ENCODE data around the gene COL4A2. TPM values are rescaled to one million over a fixed set of nuclear protein-coding genes. Genes with fewer than 3 reads are reported as not detected.

Gene COL4A2
- total RNA-seq, 4 donors from 2014 or later: 655 to 1,231 (median 912) TPM

DNA sequence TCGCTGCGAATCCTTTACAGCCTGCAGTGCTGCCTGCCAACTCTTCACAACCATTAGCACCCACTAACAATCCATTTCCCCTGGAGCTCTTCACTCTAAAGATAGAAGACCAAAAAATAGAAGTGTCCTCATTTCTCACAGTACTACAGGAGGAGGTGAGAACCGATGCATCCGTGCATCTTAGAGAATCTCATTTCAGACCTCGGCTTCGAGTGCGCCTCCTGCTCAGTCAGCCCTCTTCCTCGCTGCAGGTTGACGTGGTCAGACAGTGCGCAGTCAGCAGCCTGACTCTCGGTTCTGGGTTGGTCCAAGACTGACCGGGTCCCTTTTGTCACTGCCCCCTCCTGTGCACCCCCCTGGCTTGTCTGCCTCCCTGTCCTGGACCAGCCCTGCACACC lies 169.1 kb downstream of the COL4A2 start:
- TF ChIP-seq, protein P1, sequence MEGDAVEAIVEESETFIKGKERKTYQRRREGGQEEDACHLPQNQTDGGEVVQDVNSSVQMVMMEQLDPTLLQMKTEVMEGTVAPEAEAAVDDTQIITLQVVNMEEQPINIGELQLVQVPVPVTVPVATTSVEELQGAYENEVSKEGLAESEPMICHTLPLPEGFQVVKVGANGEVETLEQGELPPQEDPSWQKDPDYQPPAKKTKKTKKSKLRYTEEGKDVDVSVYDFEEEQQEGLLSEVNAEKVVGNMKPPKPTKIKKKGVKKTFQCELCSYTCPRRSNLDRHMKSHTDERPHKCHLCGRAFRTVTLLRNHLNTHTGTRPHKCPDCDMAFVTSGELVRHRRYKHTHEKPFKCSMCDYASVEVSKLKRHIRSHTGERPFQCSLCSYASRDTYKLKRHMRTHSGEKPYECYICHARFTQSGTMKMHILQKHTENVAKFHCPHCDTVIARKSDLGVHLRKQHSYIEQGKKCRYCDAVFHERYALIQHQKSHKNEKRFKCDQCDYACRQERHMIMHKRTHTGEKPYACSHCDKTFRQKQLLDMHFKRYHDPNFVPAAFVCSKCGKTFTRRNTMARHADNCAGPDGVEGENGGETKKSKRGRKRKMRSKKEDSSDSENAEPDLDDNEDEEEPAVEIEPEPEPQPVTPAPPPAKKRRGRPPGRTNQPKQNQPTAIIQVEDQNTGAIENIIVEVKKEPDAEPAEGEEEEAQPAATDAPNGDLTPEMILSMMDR (IDR thresholded peaks at IDR 0.05; ENCODE audit: low read depth): no peak

DNA sequence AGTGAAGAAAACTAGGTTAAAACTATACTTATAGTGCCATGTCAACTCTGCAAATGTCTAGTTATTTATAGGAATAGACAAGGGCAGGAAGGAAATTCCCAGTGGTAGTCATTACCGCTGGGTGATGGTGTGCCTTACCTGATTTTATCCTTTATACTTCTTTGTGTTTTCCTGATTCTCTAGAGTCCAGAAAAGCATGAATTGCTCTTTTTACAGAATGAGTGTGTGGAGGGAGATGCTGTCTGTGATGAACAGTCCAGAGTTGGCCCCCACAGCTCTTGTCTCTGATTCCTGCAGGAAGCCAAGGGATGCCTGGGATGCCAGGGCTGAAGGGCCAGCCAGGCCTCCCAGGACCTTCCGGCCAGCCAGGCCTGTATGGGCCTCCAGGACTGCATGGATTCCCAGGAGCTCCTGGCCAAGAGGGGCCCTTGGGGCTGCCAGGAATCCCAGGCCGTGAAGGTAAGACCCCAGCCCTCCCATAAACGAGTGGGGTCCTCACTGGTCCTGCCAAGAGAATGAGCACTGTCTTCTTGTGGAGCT lies 170.7 kb downstream of the COL4A2 start:
- TF ChIP-seq, protein P1 (IDR thresholded peaks at IDR 0.05; ENCODE audit: low read depth): no peak

DNA sequence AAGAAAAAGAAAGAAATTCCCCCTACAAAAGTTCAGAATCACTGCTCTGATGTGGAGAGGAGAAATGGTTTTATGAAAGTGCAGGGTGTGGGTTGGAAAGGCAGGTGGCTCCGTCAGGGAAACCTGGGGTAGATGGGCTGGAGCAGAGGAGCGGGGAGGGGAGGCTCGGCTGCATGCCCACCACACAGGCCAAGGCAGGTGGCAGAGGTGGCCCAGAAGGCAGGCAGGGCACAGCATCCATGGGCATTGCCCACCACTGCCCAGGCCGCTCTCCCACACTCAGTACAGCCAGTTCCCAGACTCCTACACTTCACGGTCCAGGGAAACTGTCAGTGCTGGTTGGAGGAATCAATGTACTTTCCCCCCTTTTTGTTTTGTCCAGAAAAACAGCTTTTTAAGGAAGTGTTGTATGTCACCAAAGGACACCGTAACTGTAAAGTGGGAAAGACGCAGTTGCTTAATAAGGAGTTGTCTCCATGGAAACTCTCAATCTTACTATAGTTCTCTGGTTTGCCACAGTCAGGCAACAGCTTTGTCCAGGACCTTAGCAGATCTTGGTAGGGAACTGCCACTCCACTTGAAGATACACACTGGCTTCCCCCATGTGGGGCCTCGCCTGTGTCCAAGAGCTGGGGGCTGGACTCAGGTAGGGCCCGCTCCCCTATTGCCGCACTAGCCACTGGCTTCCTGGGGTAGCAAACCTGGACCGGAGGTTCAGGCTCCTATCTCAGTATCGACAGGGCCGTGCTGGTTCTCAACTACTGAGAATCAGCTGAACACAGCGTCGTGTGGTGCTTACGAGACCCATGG lies 171.5 kb downstream of the COL4A2 start:
- TF ChIP-seq, protein P1 (IDR thresholded peaks at IDR 0.05; ENCODE audit: low read depth): no peak

DNA sequence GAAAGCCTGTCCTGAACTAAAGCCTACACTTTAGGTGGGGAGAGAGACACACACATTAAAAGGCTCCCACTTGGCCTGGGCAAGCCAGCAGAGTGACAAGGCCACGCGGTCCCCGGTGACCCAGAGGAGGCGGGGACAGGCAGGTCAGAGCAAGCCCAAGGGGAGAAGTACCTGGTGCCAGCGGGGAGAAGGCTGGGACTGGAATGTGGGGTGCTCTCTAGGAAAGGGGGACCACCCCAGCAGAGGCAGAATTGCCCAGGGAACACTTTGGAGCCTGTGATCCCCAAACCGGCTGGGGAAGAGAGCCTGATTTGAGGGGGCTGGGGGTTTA lies 172.1 kb downstream of the COL4A2 start:
- TF ChIP-seq, protein P1 (IDR thresholded peaks at IDR 0.05; ENCODE audit: low read depth): no peak

DNA sequence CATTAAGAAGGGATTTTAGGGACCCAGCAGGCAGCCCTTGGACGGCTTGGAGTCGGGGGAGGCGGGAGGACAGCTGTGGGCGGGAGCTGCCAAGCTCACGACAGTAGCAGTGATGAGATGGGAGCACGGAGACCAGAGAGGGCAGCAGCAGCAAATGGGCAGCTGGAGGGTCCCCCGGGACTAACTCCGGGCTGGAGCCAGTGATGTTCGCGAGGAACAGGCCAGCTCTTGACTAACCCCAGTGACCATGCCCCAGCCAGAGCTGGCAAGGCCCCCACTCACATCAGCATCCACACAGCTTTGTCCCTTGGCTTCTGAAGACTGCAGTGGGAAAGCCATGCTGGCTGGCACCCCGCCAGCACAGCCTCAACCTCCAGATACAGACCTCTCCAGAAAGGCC lies 172.6 kb downstream of the COL4A2 start:
- TF ChIP-seq, protein P1 (IDR thresholded peaks at IDR 0.05; ENCODE audit: low read depth): no peak

DNA sequence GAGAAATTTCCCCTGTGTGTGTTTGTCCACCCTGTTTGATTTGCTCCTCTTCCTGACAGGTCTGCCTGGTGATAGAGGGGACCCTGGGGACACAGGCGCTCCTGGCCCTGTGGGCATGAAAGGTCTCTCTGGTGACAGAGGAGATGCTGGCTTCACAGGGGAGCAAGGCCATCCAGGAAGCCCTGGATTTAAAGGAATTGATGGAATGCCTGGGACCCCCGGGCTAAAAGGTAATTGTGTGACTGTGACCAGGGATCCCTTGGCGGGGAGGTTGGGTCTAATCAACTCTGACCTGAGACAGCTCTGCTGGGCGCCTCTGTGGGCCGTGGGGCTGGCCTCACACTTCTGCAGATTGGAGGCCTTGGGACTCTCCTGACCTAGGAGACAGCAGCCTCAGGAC lies 173.1 kb downstream of the COL4A2 start:
- TF ChIP-seq, protein P1 (IDR thresholded peaks at IDR 0.05; ENCODE audit: low read depth): no peak

DNA sequence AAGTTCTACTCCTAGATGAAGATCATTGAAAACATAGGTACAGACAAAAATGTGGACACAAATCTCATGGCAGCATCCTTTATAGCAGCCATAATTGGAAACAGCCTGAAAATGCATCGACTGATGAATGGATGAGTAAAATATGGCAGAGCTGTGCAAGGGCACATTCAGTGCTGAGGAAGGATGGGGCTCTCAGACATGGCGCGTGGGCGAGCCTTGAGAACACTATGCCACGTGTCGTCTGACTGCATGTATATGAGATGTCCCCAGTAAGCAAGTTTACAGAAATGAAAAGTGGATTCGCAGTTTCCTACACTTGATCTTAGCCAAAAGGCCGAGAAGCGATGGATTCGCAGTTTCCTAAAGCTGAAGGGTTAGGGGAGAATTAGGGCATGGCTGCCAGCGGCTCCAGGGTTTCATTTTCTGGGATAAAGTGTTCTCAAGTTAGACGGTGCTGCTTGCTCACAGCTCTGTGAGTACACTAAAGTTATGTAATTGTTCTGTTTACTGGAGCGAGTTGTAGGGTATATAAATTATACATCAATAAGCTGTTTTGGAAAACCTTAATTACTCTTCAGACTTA lies 176.4 kb downstream of the COL4A2 start:
- TF ChIP-seq, protein P1 (IDR thresholded peaks at IDR 0.05; ENCODE audit: low read depth): no peak
